Subcutaneous abdominal adipose tissue (tissue), 5 donors: Measurements from ENCODE around the gene NPLOC4.
"Not testable (repeated sequence)": the region's sequence is repeated elsewhere in the genome, so short reads cannot be mapped to it uniquely, and the experiment has no call there.

Source experiments
- H3K27ac ChIP-seq: one replicate; pipeline ENCODE4 v1.7.0; 2013; ENCODE audit warnings: low read depth, mild to moderate bottlenecking, inconsistent platforms, low read length, moderate library complexity
- H3K27me3 ChIP-seq, 5 donors: one replicate each; pipeline ENCODE4 v1.7.0; 2013; ENCODE audit warnings: low read length in 5 of 5, inconsistent platforms in 1 of 5; ENCODE audit not compliant: control insufficient read depth in 5 of 5, insufficient read depth in 4 of 5
- H3K36me3 ChIP-seq, 5 donors: one replicate each; pipeline ENCODE4 v1.7.0; 2013; ENCODE audit warnings: low read length in 5 of 5; ENCODE audit not compliant: control insufficient read depth in 5 of 5, insufficient read depth in 5 of 5
- H3K4me1 ChIP-seq, 5 donors: one replicate each; pipeline ENCODE4 v1.7.0; 2013; ENCODE audit warnings: low read length in 5 of 5, mild to moderate bottlenecking in 3 of 5, moderate library complexity in 1 of 5; ENCODE audit not compliant: control insufficient read depth in 5 of 5, insufficient read depth in 5 of 5
- H3K4me3 ChIP-seq, 5 donors: one replicate each; pipeline ENCODE4 v1.7.0; 2013; ENCODE audit warnings: low read length in 5 of 5, low read depth in 1 of 5
- H3K9ac ChIP-seq, 5 donors: one replicate each; pipeline ENCODE4 v1.7.0; 2013; ENCODE audit warnings: low read length in 5 of 5, mild to moderate bottlenecking in 4 of 5, moderate library complexity in 3 of 5
- H3K9me3 ChIP-seq, 5 donors: one replicate each; pipeline ENCODE4 v1.7.0; 2013; ENCODE audit warnings: low read length in 5 of 5; ENCODE audit not compliant: control insufficient read depth in 5 of 5
- donor health status: healthy.
- donor health status: healthy.
- donor health status: healthy.
- donor health status: healthy.
- donor health status: healthy.

The NPLOC4 gene

GRCh38 chr17:81532490-81533287, 104.2 kb downstream of the NPLOC4 start:
- Histone ChIP-seq H3K9ac (no peak overlapping the region), H3K36me3 (no peaks in the 10 kb centered on the region), H3K9me3 (no peaks in the 10 kb centered on the region), H3K4me1 (peaks cover 0 to 18% (median 6%) of the 10 kb centered on the region in 5 donors), H3K27ac (no peak overlapping the region), H3K27me3 (peaks cover 22 to 49% (median 44%) of the 10 kb centered on the region in 5 donors), H3K4me3 (no peak overlapping the region)

DNA sequence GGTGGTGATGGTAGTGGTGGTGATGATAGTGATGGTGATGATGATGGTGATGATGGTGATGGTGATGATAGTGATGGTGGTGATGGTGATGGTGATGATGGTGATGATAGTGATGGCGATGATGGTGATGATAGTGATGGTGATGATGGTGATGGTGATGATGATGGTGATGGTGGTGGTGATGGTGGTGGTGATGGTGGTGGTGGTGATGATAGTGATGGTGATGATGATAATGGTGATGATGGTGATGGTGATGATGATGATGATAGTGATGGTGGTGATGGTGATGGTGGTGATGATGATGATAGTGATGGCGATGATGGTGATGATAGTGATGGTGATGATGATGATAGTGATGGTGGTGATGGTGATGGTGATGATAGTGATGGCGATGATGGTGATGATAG, 104.9 kb downstream of the NPLOC4 start:
- Histone ChIP-seq H3K4me1 (peaks cover 0 to 14% (median 4%) of the 10 kb centered on the region in 5 donors), H3K27me3 (peaks cover 17 to 50% (median 46%) of the 10 kb centered on the region in 5 donors)
- H3K27ac ChIP-seq, H3K4me3 ChIP-seq, H3K36me3 ChIP-seq, H3K9ac ChIP-seq, H3K9me3 ChIP-seq: not testable (repeated sequence)

DNA sequence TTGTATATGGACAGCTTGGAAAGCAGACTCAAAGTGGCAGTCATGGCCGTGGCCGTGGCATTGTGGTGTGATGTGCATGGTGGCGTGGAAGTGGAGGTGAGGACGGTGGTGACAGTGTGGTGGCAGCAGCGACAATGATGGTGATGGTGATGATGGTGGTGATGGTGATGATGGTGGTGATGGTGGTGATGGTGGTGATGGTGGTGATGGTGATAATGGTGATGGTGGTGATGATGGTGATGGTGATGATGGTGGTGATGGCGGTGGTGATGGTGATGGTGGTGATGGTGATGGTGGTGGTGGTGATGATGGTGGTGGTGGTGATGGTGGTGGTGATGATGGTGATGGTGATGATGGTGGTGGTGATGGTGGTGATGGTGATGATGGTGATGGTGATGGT, 105.9 kb downstream of the NPLOC4 start:
- not testable (repeated sequence) for H3K36me3 ChIP-seq, H3K4me1 ChIP-seq, H3K27ac ChIP-seq, H3K9me3 ChIP-seq, H3K9ac ChIP-seq, H3K4me3 ChIP-seq
- peaks cover 24 to 55% (median 44%) of the 10 kb centered on the region in 5 donors for H3K27me3 ChIP-seq

DNA sequence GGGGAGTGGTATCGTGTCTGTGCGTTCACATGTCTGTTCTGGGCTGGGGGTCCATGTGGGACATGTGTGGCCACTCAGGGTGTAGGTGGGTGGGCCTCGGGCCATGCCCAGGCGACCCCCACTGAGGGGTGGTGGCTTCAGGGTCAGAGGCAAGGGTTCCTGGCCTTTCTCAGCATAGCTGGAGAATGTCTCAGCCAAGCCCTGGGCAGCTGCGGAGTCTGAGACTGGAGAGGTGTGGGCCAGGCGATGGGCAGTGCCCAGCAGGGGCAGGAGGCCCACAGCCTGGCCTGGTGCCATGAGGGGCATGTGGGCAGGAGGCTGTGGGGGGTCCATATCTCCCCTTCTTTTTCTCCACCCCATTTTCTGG, 107.5 kb downstream of the NPLOC4 start:
- H3K36me3 ChIP-seq = no peaks in the 10 kb centered on the region
- H3K9ac ChIP-seq = no peak overlapping the region
- H3K27ac ChIP-seq = no peak overlapping the region
- no peak overlapping the region for H3K4me3 ChIP-seq
- peaks cover 18 to 55% (median 45%) of the 10 kb centered on the region in 5 donors for H3K27me3 ChIP-seq
- H3K9me3 ChIP-seq = no peaks in the 10 kb centered on the region
- H3K4me1 ChIP-seq = peaks cover 0 to 7% (median 4%) of the 10 kb centered on the region in 5 donors

DNA sequence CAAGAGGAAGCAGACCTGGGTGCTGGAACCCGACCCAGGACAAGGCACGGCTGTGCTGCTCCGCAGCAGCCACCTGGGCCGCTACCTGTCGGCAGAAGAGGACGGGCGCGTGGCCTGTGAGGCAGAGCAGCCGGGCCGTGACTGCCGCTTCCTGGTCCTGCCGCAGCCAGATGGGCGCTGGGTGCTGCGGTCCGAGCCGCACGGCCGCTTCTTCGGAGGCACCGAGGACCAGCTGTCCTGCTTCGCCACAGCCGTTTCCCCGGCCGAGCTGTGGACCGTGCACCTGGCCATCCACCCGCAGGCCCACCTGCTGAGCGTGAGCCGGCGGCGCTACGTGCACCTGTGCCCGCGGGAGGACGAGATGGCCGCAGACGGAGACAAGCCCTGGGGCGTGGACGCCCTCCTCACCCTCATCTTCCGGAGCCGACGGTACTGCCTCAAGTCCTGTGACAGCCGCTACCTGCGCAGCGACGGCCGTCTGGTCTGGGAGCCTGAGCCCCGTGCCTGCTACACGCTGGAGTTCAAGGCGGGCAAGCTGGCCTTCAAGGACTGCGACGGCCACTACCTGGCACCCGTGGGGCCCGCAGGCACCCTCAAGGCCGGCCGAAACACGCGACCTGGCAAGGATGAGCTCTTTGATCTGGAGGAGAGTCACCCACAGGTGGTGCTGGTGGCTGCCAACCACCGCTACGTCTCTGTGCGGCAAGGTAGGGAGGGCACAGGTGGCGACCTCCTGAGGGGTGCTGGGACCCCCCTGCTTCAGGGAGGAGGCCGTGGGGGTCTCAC, 108.1 kb downstream of the NPLOC4 start:
- Histone ChIP-seq H3K36me3 (no peaks in the 10 kb centered on the region), H3K9me3 (no peaks in the 10 kb centered on the region), H3K4me1 (peaks cover 0 to 8% (median 4%) of the 10 kb centered on the region in 5 donors), H3K27ac (no peak overlapping the region), H3K4me3 (no peak overlapping the region), H3K27me3 (peaks cover 19 to 55% (median 45%) of the 10 kb centered on the region in 5 donors), H3K9ac (no peak overlapping the region)

- Histone ChIP-seq H3K4me3 (no peak overlapping the region), H3K27me3 (peaks cover 20 to 55% (median 47%) of the 10 kb centered on the region in 5 donors), H3K9me3 (no peaks in the 10 kb centered on the region), H3K36me3 (no peaks in the 10 kb centered on the region), H3K9ac (no peak overlapping the region), H3K4me1 (peaks cover 0 to 13% (median 4%) of the 10 kb centered on the region in 5 donors), H3K27ac (no peak overlapping the region)
These were observed 108.6 kb downstream of the NPLOC4 start for GRCh38 chr17:81528384-81528650.

DNA sequence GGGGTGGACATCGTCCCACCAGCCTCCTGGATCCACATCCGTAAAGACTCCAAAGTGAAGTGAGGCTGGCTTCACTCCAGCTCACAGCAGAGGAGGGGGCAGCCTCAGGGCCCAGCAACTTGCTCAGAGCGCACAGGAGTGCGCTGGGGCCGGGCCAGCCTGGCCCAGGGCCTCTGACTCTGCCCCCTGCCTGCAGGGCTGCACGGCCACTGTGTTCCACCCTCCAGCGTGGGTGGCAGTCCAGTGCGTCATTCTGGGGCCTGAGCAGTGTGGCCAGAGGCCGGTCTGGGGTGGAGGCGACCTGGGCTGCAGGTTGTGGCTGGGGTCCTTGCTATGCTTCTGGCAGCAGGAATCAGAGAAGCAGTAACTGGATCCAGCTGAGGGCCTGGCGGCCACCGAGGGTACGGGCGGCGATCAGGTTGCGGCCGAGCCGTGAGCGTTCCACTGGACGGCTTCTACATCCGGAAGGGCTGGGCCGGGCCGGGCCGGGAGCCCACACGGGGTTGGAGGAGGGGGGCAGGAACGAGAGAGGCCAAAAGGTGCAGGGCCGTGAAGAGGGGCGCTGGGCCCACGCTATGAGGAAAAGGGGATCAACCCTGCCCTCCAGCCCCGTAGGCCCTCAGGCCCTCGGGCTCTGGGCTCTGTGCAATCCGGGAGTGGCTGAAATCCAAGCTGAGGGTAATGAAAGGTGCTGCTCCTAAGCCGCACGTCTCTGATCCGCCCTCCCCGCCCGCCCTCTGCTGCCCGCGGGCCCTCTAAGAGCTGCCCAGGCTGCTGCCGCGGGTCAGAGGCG, 109.1 kb downstream of the NPLOC4 start, which contains the start of gene FSCN2:
FSCN2 (plus strand) TSS at position 787 of the 793 bp plus-strand sequence. CDS start 155 bp downstream, outside the sequence.
- H3K9ac ChIP-seq = no peak within 1 kb of the TSS
- no peaks in the 10 kb centered on the region for H3K36me3 ChIP-seq
- no peak within 1 kb of the TSS for H3K27ac ChIP-seq
- no peak within 1 kb of the TSS for H3K4me3 ChIP-seq
- no peaks in the 10 kb centered on the region for H3K9me3 ChIP-seq
- H3K27me3 ChIP-seq = peaks cover 17 to 55% (median 51%) of the 10 kb centered on the region in 5 donors
- H3K4me1 ChIP-seq = peaks cover 0 to 17% (median 4%) of the 10 kb centered on the region in 5 donors

DNA sequence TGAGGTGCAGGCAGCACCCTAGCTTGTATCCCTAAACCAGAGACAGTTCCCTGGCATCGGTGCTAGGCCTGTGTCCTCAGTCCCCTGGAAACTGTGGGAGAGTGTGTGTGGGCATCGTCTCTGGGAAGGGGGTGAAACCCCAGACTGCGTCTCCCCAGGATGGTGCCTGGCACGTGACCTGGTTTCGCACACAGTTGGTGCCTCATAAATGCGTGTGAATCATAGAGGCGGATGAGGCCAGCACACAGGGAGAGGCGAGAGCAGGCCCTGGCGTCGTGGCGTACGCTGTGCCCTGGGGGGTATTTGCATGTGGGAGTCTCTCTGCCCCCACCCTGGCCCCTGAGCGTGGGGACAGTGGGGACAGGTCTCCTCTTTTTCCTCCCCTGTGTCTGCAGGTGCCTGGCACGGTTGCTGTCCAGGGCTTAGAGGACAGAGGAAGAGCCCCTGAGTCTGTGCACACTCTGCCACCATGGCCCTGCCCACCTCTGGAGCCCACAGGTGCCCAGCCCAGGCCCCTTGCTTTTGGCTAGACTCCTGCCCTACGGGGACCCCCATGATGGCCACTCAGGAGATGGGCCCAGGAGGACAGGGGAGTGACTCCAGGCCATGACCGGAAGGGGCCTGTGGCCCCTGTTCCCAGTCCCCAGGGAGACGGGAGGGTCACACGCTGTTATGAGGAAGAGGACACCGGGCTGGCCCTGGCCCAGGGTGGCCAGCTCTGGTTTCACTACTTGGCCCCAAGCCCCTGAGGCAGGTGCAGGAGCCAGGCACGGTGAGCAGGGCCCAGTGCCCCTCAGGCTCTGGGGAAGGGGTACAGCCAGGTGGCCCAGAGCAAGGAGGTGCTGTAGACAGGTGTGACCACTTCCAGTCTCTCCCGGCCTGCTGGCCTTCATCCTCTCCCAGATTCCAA, 110.0 kb downstream of the NPLOC4 start:
- no peaks in the 10 kb centered on the region for H3K9me3 ChIP-seq
- no peak overlapping the region for H3K27ac ChIP-seq
- peaks cover 21 to 60% (median 57%) of the 10 kb centered on the region in 5 donors for H3K27me3 ChIP-seq

GRCh38 chr17:81524865-81525159, 112.1 kb downstream of the NPLOC4 start:
- H3K4me1 ChIP-seq = peaks cover 0 to 17% (median 5%) of the 10 kb centered on the region in 5 donors
- H3K27ac ChIP-seq = no peak overlapping the region
- peaks cover 25 to 71% (median 59%) of the 10 kb centered on the region in 5 donors for H3K27me3 ChIP-seq
- no peaks in the 10 kb centered on the region for H3K36me3 ChIP-seq
- H3K9me3 ChIP-seq = no peaks in the 10 kb centered on the region
- H3K4me3 ChIP-seq = no peak overlapping the region
- no peak overlapping the region for H3K9ac ChIP-seq

More for the DNA sequence above, 110.0 kb downstream of the NPLOC4 start:
- Histone ChIP-seq H3K4me1 (peaks cover 0 to 17% (median 4%) of the 10 kb centered on the region in 5 donors), H3K4me3 (no peak overlapping the region), H3K9ac (no peak overlapping the region), H3K36me3 (no peaks in the 10 kb centered on the region)
